ENCODE data around the gene FBXO48.
"Not testable (repeated sequence)": the region's sequence is repeated elsewhere in the genome, so short reads cannot be mapped to it uniquely, and the experiment has no call there.

Gene FBXO48, protein sequence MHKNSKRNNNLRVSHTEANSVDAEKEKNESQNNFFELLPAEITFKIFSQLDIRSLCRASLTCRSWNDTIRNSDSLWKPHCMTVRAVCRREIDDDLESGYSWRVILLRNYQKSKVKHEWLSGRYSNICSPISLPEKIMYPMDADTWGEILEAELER

DNA sequence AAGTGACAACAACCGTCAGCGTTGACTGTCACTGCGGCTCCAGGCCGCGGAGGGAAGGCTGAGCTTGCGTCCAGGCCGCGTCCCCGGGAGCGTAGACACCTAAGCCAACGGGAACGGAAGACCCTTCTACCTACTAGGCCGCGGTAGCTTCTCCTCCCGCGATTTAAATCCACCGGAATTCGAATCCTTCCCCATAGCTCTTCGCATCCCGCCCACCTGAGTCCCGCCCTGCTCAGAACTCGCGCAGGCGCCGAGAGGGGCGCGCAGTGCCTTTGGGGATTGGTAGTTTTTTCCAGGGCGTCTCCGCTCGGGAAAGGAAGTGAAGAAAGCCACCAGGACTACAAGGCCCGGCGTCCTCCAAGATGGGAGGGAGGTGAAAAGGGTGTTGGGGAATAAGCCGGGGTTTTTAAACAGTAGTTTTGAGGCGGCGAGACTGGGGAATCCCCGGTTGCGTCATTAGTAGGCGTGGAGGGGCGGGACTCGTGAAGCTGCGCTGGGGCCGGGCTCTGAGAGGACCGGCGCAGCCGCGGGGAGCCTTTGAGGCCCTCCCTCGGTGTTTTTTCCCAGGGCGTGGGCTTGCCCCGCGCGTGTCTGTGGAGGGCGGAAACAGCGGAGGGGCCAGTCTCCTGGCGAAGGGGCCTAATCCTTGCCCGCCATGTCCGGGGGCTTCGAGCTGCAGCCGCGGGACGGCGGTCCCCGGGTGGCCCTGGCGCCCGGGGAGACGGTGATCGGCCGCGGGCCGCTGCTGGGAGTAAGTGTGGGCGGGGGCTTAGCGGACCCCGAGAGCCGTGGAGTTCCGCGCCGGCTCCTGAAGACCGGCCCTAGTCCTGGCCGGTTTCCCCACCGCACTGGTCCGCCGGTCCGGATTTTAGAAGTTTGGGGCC, at the start of gene FBXO48, which contains the start of gene APLF:
Gene FBXO48, minus strand, starts transcription at position 218 of the 884 bp plus-strand sequence. CDS start 2,149 bp downstream, outside the sequence.
Gene APLF, plus strand, starts transcription at position 509 of the 884 bp plus-strand sequence. Its CDS starts 147 bp downstream, at position 656.
- peak; percentile 99 for DNase-seq

DNA sequence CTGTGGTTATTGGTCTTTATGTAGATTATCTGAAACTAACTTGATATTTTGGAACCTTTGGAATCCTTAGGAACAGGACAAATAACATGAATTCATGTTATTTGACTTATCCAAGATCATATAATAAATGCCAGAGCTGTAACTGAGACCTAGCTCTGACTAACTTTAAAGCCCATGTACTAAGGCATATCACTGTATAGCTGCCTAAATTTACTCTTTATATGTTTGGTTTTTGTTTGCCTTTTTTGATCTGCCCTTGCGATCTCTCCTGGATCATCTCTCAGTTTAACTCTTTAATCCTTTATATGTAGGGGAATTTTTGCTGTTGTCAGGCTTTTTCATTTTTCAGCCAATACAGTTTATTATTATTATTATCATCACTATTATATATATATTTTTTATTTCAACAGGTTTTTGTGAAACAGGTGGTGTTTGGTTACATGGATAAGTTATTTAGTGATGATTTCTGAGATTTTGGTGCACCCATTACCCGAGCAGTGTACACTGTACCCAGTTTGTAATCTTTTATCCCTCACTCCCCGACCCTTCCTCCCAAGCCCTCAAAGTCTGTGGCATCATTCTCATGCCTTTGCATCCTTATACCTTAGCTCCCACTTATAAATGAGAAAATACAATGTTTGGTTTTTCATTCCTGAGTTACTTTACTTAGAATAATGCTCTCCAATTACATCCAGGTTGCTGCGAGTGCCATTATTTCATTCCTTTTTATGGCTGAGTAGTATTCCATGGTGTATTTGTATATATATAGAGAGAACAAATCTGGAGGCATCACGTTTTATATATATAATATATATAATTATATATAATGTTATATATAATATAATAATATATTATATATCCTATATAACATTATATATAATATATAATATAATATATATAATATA, 49.2 kb upstream of the FBXO48 start:
- DNase-seq: no peak

GRCh38 chr2:68514316-68514929, 47.3 kb upstream of the FBXO48 start:
- no peak for DNase-seq

GRCh38 chr2:68512966-68513365, 45.9 kb upstream of the FBXO48 start:
- DNase-seq: no peak

- DNase-seq: no peak
These were observed 45.2 kb upstream of the FBXO48 start for GRCh38 chr2:68512326-68512725.

- no peak for DNase-seq
These were observed 39.1 kb upstream of the FBXO48 start for GRCh38 chr2:68506170-68506569.

GRCh38 chr2:68505603-68506159, 38.6 kb upstream of the FBXO48 start:
- DNase-seq: no peak

DNA sequence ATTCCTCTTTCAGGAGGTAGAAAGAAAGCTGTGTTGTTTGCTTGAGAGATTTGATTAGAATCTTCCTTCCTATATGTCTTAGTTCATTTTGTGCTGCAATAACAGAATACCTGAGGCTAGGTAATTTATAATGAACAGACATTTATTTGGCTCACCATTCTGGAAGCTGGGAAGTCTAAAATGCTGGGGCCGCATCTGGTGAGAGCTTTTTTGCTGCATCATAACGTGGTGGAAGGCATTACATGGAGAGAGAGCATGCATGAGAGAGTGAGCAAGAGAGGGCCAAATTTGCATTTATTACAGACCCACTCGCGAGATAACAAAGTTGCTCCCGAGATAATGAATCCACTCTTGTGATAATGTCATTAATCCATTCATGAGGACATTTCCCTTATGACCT, 34.7 kb upstream of the FBXO48 start:
- DNase-seq: no peak

- no peak for DNase-seq
These were observed 33.6 kb upstream of the FBXO48 start for GRCh38 chr2:68500649-68501048.

DNA sequence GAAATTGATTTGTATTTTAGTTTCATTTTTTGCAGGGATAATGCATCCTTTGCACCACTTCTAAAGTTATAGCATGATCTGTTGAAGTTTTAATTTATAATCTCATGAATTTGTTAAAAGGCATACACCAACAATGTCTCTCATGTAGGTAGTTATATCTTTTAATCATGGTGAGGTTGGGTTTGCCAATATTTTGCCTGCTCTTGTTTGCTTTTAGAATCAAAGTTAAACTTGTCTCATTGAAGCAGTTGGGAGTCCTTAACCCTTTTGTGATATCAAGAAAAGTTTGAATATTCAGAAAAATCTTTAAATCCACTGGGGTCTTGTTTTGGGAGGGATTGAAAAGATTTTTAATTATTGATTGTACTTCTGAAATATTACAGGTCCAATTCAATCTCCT, 32.0 kb upstream of the FBXO48 start:
- no peak for DNase-seq

DNA sequence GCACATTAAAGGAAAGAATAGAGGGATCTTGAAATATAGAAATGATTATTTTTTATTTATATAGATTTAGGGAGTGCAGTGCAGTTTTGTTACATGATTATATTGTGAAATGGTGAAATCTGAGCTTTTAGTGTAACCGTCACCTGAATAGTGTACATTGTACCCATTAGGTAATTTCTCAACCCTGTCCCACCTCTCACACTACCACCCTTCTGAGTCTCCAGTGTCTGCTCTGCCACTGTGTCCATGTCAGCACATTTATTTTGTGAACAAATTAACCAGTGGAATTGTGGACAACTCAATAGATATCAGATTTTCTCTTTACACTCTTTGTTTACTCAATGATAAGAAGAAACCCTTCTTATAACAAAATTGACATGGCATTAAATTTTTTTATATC, 24.5 kb upstream of the FBXO48 start:
- DNase-seq: no peak

DNA sequence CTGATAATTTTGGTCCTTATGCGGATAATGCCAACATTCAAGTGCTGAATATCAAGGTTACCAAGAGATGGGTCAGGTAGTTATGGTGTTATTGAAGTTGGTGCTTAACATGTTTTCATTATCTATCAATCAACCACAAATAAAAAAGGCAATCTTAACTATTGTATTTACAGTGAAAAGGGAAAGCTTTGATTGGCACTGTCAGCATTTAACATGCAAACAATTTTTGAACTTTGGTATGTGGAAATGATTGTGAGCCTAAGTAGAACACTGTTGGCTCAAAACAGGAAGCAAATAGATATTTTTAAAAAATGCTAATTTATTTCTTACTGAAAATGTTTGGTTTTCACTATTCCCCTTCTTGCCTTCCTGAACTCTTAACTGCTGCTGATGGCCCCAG, 22.2 kb upstream of the FBXO48 start:
- DNase-seq: no peak

DNA sequence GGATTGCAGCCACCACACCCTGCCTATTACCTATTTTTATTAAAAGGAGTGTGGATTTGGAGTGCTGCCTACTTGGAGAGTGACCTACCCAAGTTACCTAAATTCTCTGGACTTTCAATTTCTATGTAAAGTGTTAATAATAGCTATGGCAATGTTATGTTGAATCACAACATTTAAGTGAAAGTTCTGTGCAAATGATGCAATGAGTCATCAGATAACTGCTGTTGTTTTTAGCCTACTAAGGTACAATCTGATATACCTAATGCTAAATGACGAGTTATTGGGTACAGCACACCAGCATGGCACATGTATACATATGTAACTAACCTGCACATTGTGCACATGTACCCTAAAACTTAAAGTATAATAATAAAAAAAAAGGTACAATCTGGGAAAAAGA, 21.5 kb upstream of the FBXO48 start:
- DNase-seq: not testable (repeated sequence)

DNA sequence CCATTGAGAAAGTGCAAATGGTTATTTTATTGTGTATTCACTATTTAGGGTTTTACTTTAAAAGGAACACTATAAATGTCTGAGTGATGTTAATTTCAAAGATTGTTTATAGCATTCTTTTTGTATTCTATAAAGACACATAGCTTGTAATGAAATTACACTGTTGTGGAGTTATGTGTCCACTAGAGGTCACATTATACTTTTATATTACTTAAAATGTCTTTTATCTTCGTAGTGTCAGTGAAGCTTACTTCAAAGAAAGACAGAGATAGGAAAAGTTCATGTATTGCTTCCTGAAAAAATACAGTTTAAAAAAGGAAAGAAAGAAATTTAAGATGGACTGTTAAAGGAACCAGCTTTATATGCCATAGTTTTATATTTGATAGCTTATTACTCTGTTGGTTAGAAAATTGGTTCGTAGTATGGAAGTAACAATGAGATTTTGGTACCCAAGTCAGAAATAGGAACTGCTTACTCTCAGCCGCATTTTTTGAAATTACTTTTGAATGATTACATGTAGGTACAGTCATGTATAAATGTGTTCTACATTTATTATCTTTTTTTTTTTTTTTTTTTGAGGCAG, 20.8 kb upstream of the FBXO48 start:
- DNase-seq: no peak

GRCh38 chr2:68483011-68483410, 15.9 kb upstream of the FBXO48 start:
- no peak for DNase-seq

DNA sequence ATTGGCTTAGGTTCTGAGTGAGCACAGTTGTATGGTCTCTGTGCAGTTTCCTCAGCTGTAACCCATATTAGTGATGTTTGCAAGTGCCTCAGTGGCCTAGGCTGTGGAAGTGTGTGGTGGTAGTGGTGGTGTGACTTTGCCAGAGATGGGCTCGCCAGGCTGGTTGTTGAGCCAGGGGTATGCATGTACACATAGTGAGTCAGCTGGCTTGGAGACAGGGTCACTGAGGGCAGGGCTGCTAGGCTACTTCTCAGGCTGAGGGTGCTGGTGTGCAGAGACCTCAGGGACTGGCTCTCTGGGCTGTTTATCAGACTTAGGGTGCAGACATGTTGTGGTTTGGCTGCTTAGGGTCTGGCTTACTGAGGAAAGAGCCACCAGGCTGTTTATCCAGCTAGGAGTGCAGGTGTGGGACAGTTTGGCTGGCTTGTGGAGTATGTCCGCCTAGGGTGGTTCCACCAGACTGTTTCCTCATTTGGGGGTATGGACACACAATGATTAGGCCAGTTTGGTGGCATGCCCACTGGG, 15.3 kb upstream of the FBXO48 start:
- no peak for DNase-seq

DNA sequence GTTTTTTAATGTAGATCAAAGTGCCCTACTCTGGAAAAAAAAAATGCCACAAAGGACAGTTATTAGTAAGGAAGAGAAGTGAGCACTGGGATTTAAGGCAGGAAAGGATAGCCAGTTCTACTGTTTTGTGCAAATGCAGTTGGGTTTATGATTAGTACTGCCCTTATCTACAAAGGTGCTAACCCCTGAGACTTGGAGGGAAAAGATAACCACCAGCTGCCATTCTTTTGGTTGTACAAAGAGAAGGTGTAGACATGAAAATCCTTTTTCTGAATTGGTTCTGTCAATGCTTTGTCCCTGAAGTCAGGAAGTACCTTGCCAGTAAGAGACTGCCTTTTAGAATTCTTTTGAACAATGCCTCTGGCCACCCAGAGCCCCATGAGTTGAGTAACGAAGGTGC, 11.6 kb upstream of the FBXO48 start:
- DNase-seq: no peak

DNA sequence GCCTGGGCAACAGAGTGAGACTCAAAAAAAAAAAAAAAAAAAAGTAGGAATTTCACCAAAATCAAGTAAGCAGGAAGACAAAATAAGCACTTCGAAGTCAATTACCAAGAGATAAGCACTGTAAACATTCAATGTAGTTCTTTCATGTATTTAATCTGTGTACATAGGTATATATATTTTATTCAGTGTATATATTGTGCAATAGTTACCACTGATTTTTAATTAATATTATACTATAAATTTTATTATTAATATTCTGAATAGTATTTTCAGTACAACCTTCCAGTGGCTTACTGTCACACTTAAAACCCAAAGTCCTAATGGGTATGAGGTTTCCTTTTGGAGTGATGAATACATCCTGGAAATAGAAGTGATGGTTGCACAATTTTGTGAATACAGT, 9.4 kb upstream of the FBXO48 start:
- no peak for DNase-seq

DNA sequence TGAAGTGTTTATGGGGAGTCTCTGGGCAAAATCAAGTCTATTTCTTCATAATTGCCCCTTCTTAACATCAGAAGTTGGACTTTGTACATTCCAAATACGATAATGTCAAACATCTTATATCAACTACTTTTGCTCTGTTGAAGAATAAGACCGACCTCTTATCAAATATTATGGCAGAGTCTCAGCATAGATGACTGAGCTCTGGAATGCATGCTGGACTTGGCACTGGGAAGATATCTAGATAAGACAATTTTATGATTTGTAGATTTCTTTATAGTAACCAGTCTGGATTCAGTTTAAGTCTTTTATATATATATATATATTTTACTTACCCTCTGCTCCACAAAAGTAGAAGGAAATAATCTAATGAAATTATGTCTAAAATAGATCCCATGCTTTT, 8.5 kb upstream of the FBXO48 start:
- no peak for DNase-seq

DNA sequence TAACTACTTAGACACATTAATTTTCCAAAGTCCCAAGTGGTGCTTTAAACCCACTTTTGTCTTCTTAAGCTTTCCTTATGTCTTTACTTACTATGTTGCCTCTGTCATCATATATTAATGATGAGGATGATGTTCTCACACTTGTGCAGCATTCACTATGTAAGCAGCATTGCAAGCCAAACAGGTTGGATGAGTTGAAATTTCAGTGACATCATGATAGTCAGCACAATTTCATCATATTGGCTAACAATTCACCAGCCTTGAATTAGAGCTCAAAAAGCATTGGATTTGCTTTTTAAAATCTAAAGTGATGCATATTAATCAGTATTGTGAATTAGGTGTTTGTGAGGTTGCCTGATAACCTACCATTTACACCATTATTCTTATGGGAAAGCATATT, 8.0 kb upstream of the FBXO48 start:
- DNase-seq: no peak

DNA sequence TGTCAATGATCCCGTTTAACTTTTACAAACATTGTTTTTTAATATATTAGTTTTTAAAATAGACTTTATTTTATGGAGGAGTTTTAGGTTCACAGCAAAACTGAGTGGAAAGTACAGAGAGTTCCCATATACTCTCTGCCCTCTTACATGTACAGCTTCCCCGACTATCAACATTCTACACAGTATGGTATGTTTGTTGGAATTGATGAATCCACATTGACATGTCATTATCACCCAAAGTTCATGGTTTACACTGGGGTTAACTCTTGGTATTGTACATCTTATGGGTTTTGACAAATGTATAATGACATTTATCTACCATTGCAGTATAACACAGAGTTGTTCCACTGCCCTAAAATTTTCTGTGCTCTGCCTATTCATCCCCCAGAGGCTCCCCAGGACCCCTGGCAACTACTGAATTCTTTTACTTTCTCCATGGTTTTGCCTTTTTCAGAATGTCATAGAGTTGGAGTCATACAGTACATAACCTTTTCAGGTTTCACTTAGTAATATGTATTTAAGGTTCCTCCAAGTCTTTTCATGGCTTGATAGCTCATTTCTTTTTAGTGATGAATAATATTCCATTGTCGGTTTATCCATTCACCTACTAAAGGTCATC, 5.8 kb upstream of the FBXO48 start:
- no peak for DNase-seq
